Left kidney (tissue), 2 donors: ENCODE measurements around the gene MICAL3. TPM values are rescaled to one million over a fixed set of nuclear protein-coding genes. Genes with fewer than 3 reads are reported as not detected.

Source experiments
- DNase-seq: peaks from one replicate; pipeline ENCODE4 v3.0.0-alpha.2; 2013
- polyA plus RNA-seq: library from polyadenylated mRNA; unstranded; fragments of 120-200 nt; gene quantifications from one replicate; pipeline ENCODE4 v1.2.1, GENCODE V29; 2013; ENCODE audit not compliant: insufficient read length

Gene MICAL3
- polyA plus RNA-seq, 1 donor = 46.3 TPM

DNA sequence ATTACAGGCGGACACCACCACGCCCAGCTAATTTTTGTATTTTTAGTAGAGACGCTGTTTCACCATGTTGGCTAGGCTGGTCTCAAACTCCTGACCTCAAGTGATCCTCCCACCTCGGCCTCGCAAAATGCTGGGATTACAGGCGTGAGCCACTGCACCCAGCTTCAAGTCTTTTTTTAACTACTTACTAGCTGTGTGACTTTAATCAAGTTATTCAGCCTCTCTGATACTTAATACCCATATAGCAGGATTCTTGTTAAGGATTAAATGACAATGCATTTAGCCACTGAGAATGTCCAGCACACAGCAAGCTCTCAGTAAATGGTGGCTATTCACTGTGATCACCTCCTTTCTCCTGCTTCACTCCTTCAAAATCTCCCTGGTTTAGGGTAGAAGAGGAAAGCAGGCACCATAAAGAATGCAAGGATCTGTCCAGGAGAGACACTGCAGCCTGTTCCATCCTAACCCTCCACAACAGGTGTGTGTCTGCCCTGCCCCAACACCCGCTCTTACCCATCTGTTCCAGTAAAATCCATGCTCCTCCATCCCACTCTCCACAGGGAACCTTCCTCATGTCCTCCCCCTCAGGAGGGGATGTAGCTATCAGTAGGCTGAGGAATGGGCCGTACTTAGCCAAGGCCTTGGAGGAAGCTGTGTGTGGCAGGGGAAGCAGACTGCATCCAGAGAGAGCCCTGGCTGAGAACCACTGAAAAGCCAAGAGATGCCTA lies 69.3 kb downstream of the MICAL3 start:
- DNase-seq = no peak

DNA sequence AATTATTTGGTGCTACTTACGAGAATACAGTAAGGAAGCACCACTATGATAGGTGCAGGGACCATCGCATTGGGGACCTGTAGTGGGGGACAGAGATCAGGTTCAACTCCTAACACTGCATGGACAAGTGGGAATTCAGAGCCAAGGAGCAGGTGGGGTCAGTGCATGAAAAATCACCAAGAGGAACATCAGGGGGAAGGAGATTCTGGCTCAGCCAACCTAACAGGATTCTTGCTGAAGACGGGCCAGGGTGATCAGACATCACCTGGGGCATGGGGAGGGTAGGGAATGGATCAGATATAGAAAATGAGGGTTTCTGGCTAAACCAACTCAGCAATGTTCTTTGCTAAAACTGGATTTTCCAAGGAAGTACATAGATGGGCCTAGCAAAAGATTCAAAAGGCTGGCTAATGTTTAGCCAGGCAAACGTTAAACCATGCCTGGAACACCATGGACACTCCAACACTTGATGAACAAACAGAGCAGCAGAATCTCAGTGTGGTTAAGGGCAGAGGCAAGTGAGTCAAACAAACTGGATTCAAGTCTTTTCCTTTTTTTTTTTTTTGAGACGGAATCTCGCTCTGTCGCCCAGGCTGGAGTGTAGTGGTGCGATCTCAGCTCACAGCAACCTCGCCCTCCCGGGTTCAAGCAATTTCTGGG lies 70.0 kb downstream of the MICAL3 start:
- no peak for DNase-seq

DNA sequence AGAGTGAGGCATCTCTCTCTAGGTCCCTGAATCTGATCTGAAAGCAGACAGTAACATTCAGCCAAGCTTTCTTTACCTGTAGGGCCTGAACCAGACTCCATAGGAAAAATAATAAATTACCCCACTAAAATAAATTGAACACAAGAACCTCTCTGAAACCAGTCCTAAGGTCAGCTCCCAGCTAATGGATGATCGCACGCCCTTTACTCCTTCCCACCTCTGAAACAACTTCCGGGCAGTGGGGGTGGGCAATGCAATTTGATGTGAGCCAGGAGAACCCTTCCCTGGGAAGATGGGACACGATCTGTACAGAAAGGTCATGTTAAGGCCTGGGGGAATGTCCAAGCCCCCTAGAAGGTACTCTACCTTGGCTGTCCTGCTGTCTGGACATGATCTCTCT lies 71.2 kb downstream of the MICAL3 start:
- DNase-seq = no peak

DNA sequence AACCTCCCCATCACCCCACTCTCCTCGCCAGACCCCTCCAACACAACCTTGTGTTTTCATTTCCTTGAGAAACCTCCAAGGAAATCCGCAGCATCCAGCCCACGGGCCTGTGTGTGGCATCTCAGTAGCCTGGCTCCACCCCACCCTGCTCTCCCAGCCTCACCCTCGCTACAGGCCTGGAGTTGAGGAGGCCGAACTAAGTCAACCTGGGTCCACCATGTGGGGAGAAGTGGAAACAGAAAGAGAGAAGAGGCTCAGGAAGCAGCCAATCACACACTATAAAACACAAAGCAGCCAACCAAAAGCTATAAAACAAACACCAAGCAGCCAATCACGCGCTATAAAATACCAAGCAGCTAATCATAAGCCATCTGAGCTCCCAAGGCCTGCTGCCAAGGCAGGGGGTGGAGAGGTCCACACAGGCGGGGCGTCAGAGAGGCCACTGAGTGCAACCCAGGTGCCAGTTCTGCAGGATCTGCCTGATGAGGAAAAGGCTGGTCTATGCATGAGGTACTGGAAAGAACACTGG lies 72.0 kb downstream of the MICAL3 start:
- DNase-seq = no peak

DNA sequence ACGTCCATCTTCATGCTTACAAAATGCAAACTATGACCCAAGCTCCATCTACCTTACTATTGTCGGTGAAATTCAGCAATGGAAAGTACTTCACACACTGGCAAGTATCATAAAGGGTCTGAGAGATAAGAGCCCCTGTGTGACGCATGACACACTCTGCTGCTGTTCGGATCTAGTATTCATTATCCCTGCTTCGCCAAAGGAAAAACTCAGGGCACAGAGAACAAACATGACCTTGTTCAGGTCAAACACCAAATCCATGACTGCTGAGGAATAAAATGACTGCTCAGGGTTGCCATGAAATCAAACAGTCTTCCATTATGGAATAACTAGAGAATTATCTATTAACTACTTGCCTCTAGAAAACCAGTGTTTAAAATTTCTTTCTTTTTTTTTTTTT lies 73.0 kb downstream of the MICAL3 start:
- no peak for DNase-seq

DNA sequence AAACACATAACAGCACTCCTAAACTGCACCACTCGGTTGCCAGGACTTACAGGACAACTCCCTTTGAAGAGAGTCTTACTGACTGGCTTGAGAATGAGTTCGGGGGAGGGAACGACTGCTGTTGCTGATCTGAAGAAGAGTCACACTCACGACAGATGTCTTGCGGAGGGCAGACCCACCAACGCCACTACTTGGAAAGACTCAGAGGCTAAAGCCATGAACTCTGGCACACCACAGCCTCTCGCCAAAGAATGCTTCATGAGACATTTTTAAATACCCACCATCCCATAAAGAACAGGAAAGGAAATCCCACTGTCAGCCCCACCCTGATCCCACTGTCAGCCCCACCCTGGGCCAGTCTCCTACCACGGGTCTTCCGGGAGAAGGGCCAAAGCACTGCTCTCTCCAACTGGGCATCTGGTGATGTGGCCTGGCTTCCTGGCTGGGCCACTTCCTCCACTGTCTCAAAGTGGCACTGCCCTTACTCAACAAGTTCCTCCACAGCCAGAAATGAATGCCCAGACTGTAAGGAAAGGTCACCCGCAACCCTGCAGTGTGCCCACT lies 73.6 kb downstream of the MICAL3 start:
- no peak for DNase-seq

DNA sequence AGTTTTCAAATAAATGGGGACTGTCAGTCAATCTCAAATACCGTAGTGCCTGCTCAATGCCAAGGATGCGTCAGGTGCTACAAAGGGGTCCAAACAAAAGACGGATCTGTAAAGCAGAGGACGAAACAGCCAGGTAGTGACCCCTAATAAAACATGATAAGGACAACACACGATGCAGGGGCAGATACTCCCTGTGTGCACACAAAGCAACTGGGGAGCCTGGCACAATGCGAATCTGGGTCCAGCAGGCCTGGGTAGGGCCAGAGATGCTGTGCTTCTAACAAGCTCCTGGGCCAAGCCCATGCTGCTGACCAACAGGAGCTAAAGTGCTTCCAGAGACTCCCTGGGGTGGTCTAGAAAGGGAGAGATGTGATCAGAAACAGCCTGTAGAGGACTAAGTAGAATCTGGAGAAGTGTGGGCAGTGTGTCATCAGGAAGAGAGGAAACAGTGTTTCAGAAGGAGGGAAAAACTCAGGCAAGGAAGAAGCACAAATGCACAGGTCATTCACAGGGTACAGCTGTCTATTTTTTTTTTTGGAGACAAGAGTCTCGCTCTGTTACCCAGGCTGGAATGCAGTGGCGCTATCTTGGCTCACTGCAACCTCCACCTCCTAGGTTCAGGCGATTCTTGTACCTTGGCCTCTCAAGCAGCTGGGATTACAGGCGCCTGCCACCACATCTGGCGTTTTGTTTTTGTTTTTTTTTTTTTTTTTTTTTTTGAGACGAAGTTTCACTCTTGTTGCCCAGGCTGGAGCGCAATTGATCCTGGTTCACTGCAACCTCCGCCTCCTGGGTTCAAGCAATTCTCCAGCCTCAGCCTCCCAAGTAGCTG lies 74.5 kb downstream of the MICAL3 start:
- no peak for DNase-seq

DNA sequence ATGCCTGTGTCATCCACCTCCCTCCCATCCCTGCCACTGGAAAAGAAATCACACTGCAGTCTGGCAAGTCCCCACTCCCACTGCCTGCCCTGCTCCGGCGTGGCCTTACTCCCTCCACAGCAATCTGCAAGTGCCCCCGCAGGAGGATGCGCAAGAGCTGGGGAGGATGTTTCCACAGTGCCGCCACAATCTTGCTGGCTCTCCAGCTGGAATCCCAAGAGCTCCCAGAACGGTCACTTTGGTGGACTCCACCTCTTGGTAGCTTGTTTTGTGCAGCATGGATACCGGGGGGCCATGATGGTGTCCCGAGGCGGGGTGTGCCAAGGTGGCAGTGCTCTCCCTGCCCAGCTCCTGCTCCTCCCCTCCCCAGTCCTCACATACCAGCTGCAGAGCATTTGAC lies 76.3 kb downstream of the MICAL3 start:
- DNase-seq = no peak

DNA sequence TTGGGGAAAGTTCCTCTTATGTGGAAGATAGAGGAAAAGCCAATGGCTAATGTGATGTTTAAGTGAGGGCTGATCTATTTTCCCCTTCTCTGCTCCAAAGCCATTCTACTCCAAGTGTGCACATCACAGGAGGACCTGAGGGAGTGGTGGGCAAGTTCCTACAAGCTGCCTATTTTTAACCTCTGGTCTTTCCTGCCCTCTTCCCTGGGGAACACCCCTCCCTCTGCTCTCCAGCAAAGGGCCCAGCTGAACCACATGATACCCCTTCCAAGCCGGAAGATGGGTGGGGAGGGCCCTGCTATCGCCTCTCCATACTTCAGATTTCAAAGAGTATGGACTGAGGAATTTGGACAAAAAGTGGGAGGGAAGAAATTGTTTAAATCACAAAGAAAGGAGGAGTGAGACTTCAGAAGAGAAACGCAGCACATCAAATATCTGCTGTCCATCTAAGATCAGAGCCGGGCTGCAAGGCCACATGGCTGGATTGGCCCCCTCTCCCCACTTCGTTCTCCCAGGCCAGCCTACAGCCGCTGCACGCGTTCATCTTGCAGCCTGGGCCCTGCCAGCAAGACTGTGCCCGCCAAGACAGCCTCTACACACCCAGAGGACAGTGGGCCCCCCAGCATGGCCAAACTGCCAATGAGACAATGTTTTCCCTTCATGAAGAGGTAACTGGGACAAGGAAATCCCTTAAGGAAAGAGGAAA lies 77.5 kb downstream of the MICAL3 start:
- no peak for DNase-seq

DNA sequence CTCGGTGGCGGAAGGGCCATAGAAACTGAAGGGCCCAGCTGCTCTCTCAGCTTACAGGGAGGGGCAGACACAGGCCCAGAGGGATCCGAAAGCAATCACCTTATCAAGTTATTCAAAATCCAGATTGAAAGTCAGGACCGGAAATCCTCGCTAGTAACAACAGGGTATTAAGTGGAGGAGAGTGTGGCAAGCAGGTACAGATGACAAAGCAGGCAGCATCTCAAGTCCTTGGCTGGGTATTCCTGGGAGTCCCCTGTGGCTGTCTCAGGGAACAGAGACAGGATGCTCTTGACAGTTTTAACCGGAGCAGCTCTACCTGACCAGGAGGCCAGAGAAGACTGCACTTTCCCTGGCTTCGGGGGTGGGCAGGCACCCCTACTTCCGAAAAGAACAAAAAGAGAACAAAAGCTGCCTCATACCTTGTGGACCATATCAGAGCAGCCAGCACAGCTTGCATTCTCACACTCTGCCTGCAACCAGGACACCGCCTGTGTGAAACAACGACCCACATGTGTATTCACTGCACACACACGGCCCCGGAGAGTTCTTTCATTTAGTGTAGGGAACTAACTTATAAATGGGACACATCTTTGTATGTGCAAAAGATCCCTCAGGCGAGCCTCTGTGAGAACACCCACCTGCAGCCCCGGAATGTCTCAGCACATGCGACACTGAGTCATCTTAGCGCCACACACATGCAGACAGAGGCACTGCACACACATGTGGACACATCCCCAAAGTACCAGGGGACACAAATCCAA lies 78.3 kb downstream of the MICAL3 start:
- DNase-seq = no peak

DNA sequence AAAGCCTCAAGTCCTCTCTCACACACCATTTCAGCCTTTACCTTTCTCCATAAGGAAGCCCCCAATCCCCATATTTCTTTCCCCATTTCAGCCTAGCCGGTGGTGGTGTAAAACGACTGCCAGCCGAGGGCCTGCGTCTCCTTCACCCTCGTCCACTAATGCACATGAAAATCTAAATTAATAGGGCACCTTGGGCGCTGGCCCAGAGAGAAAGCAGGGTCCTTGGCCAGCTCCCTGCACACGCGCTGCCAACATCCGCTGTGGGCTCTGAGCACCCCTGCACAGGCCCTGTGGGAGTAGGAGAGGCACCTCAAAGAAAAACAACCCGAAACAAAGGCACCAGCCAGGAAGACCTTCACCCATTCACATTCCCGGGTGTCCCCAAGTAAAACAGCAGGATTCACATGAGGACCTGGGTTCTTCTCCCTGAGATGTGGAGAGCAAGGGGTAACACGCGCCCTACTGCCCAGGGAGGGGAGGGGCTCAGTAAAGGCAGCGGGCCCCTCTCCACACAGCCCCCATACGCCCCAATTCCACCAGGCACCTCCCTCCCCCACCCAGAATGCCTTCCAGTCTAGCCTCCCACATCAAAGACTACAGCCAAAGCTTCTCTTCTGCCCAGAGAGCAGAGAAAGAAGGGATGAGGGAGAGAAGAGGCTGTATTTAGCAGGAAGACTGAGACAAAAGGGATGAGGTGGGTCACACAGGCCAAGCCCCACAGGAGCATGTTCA lies 79.0 kb downstream of the MICAL3 start:
- no peak for DNase-seq

DNA sequence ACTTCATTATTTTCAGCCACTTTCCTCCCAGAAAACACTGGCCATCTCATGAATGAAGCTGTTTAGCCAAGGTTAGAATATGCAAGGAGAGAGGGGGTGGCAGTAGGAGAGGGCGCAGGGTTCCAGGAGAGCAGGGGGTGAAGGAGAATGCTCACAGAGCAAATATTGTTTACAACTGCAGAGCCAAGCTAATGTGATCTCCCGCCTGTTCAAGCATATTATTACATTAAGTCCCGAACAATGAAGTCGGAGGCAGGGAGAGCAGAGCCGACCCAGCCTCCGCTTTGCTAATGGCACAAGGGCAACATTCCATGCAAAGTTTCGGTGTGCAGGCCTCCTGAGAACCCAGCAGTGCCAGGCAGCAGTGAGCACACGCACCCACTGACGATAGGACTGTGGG lies 80.1 kb downstream of the MICAL3 start:
- DNase-seq = no peak

DNA sequence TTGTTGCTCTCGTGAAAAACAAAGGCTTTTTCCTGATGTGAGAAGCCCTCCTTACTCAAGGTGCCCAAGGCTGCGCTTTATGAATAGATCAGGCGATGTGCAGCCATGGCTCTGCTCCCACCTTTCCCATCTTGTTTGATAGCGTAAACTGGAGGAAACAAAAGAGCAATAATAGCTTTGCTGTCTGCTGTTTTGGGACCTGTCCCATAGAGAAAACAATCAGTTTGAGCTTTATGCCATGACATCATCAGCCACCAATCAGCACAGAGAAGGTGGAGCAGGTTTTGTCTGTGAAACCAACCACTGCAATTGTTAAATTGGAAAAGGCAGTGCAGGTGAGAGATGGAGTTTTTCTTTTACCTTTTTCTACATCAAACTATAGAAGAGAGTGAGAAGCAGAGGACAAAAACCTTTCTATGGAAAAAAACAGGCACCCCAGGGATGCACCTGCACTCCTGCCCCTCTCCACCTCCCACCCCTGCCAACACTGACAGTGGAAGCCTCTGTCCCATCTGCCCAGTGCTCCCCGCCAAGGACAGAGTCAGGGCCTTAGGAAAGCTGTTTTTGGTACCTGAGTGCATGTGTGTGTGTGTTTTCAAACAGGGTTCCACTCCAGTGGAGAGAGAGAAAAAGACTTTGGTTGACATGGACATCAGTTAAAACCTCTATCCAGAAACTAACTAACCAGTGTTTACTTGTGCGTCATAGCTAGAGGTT lies 80.7 kb downstream of the MICAL3 start:
- no peak for DNase-seq

DNA sequence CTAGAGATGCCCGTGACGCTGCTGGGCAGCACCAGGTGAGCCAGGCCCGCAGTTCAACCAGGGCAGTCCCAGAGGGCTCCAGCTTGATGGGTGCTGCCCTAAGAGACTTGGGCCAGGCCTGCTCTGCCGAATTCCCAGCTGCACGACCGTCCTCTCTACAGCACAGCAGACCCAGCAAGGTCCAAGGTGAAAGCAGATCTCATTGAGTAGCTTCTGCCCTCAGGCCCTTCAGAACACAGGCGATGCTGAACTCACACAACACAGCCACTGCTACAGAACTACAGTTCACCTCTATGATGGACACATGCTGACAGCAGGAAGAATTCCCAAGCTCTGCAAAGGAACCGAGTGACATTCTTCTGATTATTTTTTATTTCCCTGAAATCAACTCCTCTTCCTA lies 81.6 kb downstream of the MICAL3 start:
- DNase-seq = no peak

DNA sequence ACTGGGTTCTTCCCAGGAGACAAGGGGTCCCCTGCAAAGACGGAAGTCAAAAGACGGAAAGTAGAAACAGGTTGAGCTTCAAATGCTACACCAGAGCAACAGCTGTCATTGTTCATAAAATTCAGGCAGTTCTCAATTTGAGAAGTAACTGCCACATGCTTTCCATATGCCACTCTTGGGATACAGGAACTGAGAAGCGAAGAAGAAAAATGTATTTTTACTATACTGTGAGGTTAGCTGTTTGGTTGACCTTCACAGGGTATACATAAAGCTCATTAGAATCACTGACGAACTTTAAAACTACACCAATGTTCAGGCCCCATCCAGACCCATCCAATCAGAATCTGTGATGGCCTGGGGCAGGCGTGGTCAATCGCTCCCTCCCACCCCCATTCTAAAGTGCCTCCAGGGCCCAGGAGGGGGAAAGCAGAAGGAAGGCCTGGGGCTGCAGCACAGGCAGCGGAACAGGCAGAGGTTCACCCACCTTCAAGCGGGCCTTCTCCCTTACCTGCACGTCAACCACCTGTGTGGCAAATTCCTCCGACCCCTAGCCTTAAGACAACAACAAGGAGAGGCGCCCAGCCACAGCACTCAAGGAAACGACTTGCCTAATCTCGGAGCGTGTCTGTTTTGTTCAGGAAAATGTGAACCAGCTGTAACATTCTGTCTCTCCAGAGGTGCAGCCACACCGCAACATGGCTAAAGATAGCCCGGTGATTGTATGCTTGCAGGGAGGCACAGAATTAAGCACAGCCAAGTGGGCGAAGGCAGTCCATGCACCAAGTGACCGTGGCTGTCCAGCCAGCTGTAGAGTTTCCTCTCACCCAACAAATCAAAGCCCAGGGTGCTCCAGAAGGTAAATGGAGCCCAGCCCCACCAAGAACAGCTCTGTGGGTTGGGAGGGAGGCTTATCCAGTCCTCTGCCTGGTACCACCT lies 82.6 kb downstream of the MICAL3 start:
- DNase-seq = no peak

DNA sequence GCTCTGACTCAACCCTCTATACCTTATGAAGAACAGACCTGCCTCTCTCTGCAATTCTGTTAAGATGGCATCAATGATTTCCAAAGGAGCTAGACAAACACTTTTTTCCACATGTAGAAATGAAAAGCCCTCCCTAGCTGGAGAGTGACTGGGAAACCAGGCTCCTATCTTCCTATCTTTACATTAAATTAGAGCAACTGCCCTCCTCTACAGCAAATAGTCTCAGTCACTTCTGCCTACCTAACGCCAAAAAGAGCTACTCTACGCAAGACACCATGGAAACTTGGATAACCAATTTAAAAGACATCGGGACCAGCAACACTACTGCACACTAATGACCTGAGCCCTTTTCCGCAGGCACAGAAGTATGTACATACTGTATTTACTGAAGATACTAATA lies 84.8 kb downstream of the MICAL3 start:
- DNase-seq = no peak

DNA sequence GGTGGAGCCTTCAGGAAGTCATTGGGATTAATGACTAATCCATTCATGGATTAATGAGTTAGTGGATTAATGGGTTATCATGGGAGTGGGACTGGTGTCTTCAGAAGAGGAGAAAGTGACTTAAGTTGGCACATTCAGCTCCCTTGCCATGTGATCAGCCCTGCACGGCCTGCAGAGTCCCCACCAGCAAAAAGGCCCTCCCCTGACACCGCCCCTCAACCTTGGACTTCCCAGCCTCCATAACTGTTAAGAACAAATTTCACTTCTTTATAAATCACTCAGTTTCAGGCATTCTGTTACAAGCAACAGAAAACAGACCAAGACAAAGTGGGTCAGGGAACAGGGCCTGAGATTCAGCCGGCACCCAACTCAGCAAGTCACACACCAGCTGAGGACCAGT lies 85.3 kb downstream of the MICAL3 start:
- DNase-seq = no peak

DNA sequence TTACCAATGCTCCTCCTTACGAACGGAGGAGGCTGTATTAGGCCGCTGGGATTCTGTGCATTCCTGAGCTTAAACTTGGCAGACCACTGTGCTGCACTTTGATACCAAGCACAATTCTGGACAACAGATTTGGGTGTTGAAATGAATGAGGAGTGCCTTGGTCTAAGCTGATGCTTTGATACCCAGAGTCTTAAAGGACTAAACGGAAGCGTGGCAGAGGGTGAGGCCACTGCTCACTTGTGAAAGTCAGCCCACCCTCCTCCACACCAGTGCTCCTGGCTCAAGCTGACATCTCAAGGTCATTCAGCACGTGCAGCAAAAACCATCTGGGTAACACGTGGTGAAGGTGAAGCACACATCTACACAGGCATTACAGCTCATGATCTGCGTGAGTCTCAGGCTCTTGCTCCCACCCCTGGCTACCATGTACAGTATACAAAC lies 85.9 kb downstream of the MICAL3 start:
- no peak for DNase-seq
